ENCODE results near the gene IL15RA. TPM values are rescaled to one million over a fixed set of nuclear protein-coding genes. Genes with fewer than 3 reads are reported as not detected.
"Not testable (repeated sequence)": the region's sequence is repeated elsewhere in the genome, so short reads cannot be mapped to it uniquely, and the experiment has no call there.

The IL15RA gene
- total and polyA plus RNA-seq, 7 donors, result 7.9 to 13.1 (median 9.6) TPM

GRCh38 chr10:5968037-5968680, 9.2 kb downstream of the IL15RA start:
- ATAC-seq, result no peak
- DNase-seq, result no peak
- TF ChIP-seq, protein P1, sequence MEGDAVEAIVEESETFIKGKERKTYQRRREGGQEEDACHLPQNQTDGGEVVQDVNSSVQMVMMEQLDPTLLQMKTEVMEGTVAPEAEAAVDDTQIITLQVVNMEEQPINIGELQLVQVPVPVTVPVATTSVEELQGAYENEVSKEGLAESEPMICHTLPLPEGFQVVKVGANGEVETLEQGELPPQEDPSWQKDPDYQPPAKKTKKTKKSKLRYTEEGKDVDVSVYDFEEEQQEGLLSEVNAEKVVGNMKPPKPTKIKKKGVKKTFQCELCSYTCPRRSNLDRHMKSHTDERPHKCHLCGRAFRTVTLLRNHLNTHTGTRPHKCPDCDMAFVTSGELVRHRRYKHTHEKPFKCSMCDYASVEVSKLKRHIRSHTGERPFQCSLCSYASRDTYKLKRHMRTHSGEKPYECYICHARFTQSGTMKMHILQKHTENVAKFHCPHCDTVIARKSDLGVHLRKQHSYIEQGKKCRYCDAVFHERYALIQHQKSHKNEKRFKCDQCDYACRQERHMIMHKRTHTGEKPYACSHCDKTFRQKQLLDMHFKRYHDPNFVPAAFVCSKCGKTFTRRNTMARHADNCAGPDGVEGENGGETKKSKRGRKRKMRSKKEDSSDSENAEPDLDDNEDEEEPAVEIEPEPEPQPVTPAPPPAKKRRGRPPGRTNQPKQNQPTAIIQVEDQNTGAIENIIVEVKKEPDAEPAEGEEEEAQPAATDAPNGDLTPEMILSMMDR (IDR thresholded peaks at IDR 0.05), result no peak
- Histone ChIP-seq H3K36me3 (ENCODE audit: insufficient read depth in 1 of 2, low read depth in 1 of 2) (peaks cover 0 to 21% of the 10 kb centered on the region in 2 donors), H3K4me1 (no peaks in the 10 kb centered on the region), H3K27me3 (ENCODE audit: insufficient read depth in 3 of 3, low read length in 2 of 3) (no peaks in the 10 kb centered on the region), H3K4me3 (no peak overlapping the region), H3K9me3 (no peaks in the 10 kb centered on the region), H3K27ac (no peak overlapping the region)
- WGBS, 3 donors, result 84 to 99% (median 94%) methylated on average over 5 of the region's 5 CpGs
- intact Hi-C loops (cut with DNase I), result no loop called here

DNA sequence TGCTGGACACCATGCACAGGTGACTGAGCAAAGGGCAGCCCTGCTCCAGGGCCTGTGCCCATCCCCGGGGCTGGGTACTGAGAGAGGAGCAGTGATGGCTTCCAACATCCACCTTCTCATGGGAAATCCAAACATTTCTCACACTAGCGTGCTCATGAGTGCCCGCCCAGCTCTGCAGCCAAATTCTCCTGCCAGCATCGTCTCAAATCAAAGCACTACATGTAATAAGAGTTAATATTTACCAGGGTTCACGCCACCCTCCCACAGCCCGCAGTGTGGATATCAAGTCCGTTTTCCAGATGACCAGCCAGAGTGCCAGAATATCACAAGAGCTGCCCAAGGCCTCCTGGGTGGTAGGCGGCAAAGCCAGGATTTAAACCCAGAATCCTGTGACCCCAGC, 12.1 kb downstream of the IL15RA start:
- TF ChIP-seq, protein P1 (IDR thresholded peaks at IDR 0.05), result no peak
- Histone ChIP-seq H3K27me3 (ENCODE audit: insufficient read depth in 3 of 3, low read length in 2 of 3) (no peaks in the 10 kb centered on the region), H3K4me3 (no peak overlapping the region), H3K9me3 (no peaks in the 10 kb centered on the region), H3K27ac (no peak overlapping the region), H3K36me3 (ENCODE audit: insufficient read depth in 1 of 2, low read depth in 1 of 2) (peaks cover 0 to 46% of the 10 kb centered on the region in 2 donors), H3K4me1 (no peaks in the 10 kb centered on the region)
- ATAC-seq (no peak), DNase-seq (no peak)
- intact Hi-C loops (cut with DNase I), result no loop called here
- WGBS, 3 donors, result 81 to 86% (median 83%) methylated on average over 8 of the region's 8 CpGs

DNA sequence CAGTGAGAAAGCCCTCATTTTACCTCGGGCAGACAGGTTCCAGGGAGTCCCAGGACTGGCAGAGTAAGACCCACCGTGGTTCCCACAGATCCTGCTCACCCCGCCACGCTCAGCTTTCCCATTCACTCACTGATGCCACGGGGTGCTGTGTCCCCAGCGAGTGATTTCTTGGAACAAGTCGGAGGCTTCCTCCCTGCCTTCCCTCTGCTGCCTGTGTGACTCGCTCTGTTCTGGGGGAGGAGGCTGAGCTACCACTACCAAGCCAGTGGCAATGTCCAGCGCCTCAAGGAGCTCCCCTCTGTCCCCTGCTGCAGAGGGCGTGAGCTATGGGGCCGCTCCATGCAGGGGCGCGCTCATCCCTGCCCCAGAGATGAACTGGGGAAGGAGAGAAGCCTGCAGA, 12.6 kb downstream of the IL15RA start:
- Histone ChIP-seq H3K4me1 (no peaks in the 10 kb centered on the region), H3K36me3 (ENCODE audit: insufficient read depth in 1 of 2, low read depth in 1 of 2) (peaks cover 0 to 52% of the 10 kb centered on the region in 2 donors), H3K27me3 (ENCODE audit: insufficient read depth in 3 of 3, low read length in 2 of 3) (no peaks in the 10 kb centered on the region), H3K9me3 (no peaks in the 10 kb centered on the region), H3K4me3 (no peak overlapping the region), H3K27ac (no peak overlapping the region)
- 91 to 94% (median 91%) methylated on average over 13 of the region's 13 CpGs for WGBS, 3 donors
- DNase-seq, result no peak
- intact Hi-C loops (cut with DNase I), result no loop called here
- no peak for ATAC-seq
- TF ChIP-seq, protein P1 (IDR thresholded peaks at IDR 0.05), result no peak

DNA sequence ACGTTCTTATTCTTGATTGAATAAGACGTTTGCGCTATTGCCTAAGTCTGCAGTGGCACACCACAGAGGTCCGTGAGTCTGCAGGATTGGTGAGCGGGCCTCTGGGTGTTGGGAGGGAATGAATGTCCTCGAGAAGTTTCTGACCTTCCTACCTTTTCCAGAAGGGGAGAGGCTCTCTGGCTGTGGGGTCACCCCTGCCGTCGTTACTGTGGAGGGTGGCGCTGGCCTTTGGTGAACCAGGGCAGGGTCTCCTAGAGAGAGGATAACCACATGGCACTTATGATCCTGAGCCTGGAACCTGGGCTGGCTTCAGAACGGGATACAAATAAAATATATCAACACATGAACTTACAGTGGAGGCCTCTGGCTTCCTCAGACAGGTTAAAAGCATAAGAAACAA, 13.8 kb downstream of the IL15RA start:
- ATAC-seq (no peak), DNase-seq (no peak)
- Histone ChIP-seq H3K4me1 (no peaks in the 10 kb centered on the region), H3K27ac (no peak overlapping the region), H3K9me3 (no peaks in the 10 kb centered on the region), H3K4me3 (no peak overlapping the region), H3K36me3 (ENCODE audit: insufficient read depth in 1 of 2, low read depth in 1 of 2) (peaks cover 0 to 63% of the 10 kb centered on the region in 2 donors), H3K27me3 (ENCODE audit: insufficient read depth in 3 of 3, low read length in 2 of 3) (no peaks in the 10 kb centered on the region)
- TF ChIP-seq, protein P1 (IDR thresholded peaks at IDR 0.05), result no peak
- intact Hi-C loops (cut with DNase I), result no loop called here
- WGBS, 3 donors, result 87 to 92% (median 88%) methylated on average over 10 of the region's 10 CpGs

DNA sequence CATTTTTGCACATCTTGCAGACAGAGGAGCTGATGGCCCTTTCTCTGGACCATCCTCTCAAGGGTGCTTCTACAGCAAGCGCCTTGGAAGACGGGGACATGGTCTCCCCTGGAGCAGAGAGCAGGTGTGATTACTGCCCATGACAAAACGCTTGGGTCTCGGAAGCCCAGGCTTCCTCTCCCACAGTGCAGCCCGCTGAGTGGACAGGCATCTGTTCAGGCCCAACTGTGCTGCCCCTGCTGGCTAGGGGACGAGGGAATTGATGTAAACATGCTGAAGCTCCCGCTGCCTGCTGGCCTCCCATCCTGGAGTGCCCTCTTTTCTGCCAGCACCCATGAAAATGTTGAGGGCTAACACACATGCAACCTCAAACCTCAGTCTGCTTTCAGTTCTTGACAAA, 14.3 kb downstream of the IL15RA start:
- 83 to 88% (median 87%) methylated on average over 7 of the region's 7 CpGs for WGBS, 3 donors
- TF ChIP-seq, protein P1 (IDR thresholded peaks at IDR 0.05), result no peak
- no peak for DNase-seq
- intact Hi-C loops (cut with DNase I), result no loop called here
- Histone ChIP-seq H3K4me1 (no peaks in the 10 kb centered on the region), H3K4me3 (no peak overlapping the region), H3K27me3 (ENCODE audit: insufficient read depth in 3 of 3, low read length in 2 of 3) (no peaks in the 10 kb centered on the region), H3K27ac (no peak overlapping the region), H3K9me3 (no peaks in the 10 kb centered on the region), H3K36me3 (ENCODE audit: insufficient read depth in 1 of 2, low read depth in 1 of 2) (peaks cover 0 to 67% of the 10 kb centered on the region in 2 donors)
- ATAC-seq, result no peak

GRCh38 chr10:5962358-5962940, 14.9 kb downstream of the IL15RA start:
- H3K4me3 ChIP-seq; ATAC-seq; H3K9me3 ChIP-seq; H3K27me3 ChIP-seq (ENCODE audit: insufficient read depth in 3 of 3, low read length in 2 of 3); DNase-seq; H3K4me1 ChIP-seq; H3K27ac ChIP-seq; intact Hi-C loops (cut with DNase I): not testable (repeated sequence)
- 94 to 97% (median 96%) methylated on average over 10 of the region's 10 CpGs for WGBS, 3 donors
- H3K36me3 ChIP-seq (ENCODE audit: insufficient read depth in 1 of 2, low read depth in 1 of 2), result peaks cover 0 to 69% of the 10 kb centered on the region in 2 donors
